Endothelial cell of umbilical vein (primary cell): ENCODE measurements around the gene CHSY1. TPM values are rescaled to one million over a fixed set of nuclear protein-coding genes. Genes with fewer than 3 reads are reported as not detected.

Experiments used
- BruUV-seq: library from RNA; stranded (reverse); fragments of 400-500 nt; replicated peaks from 2 replicates; lab custom pipeline; 2021; lab: Mats Ljungman, UMichigan
- CTCF ChIA-PET: fragments of 300-600, 350-600 bp; sonication (Branson Sonifier 250); formaldehyde crosslinking; loops from one replicate; lab custom pipeline; 2021; ENCODE audit warnings: antibody characterized with exemption, inconsistent platforms; lab: Charles Lee
- POLR2A ChIA-PET: fragments of 300-600, 350-600 bp; sonication (Branson Sonifier 250); formaldehyde crosslinking; loops from one replicate; lab custom pipeline; 2021; ENCODE audit warnings: antibody characterized with exemption, inconsistent platforms; lab: Charles Lee
- DNase-seq: peaks from one replicate; pipeline ENCODE4 v3.0.0-alpha.2; 2011; ENCODE audit warnings: low read depth, low spot score
- FAIRE-seq: peaks from 2 replicates; lab custom pipeline; 2011; peaks lifted over from hg19 to GRCh38; lab: Jason Lieb, UNC
- H2AFZ ChIP-seq: 2 replicates; pipeline ENCODE4 v1.6.0; 2012; ENCODE audit warnings: low read depth, low read length, control low read depth, inconsistent platforms
- H3K27ac ChIP-seq: 2 replicates; pipeline ENCODE4 v1.5.1; 2011; ENCODE audit warnings: low read depth, mild to moderate bottlenecking, control low read depth, low read length, moderate library complexity; ENCODE audit not compliant: insufficient read depth
- H3K27me3 ChIP-seq, 2 experiments: 2 replicates each; pipeline versions ENCODE4 v1.6.0 to v1.6.1; 2011; ENCODE audit warnings: low read length in 2 of 2, mixed read lengths in 1 of 2; ENCODE audit not compliant: control insufficient read depth in 2 of 2, insufficient read depth in 2 of 2
- H3K36me3 ChIP-seq, 2 experiments: 2 replicates in 1 of 2; 3 replicates in 1 of 2; pipeline ENCODE4 v1.5.1; 2011; ENCODE audit warnings: low read length in 2 of 2, mild to moderate bottlenecking in 1 of 2, moderate library complexity in 1 of 2; ENCODE audit not compliant: control insufficient read depth in 2 of 2, insufficient read depth in 2 of 2; ENCODE audit errors: extremely low read depth in 1 of 2
- H3K4me1 ChIP-seq: 3 replicates; pipeline ENCODE4 v1.5.1; 2011; ENCODE audit warnings: mild to moderate bottlenecking, low read length; ENCODE audit not compliant: control insufficient read depth, insufficient read depth; ENCODE audit errors: extremely low read depth
- H3K4me2 ChIP-seq: 2 replicates; pipeline ENCODE4 v1.6.1; 2011; ENCODE audit warnings: low read length, control low read depth, mixed read lengths; ENCODE audit not compliant: insufficient read depth
- H3K4me3 ChIP-seq, 3 experiments: fragments of 200-600 bp in 1 of 3; sonication (generic), shearing (Covaris generic) in 1 of 3; replicated peaks in 1 of 3; 2 replicates each; pipeline ENCODE4 v1.5.1; 2011 to 2016; ENCODE audit warnings: control low read depth in 3 of 3, low read length in 3 of 3, mild to moderate bottlenecking in 2 of 3, inconsistent platforms in 1 of 3, low read depth in 1 of 3, moderate library complexity in 1 of 3; ENCODE audit not compliant: insufficient read depth in 1 of 3
- H3K79me2 ChIP-seq: 2 replicates; pipeline ENCODE4 v1.6.0; 2012; ENCODE audit warnings: low read length, inconsistent platforms; ENCODE audit not compliant: control insufficient read depth, insufficient read depth
- H3K9ac ChIP-seq: replicated peaks from 2 replicates; pipeline ENCODE3; 2011; ENCODE audit warnings: low read length, control low read depth; ENCODE audit not compliant: insufficient read depth; ENCODE audit errors: extremely low read depth
- H3K9me1 ChIP-seq: replicated peaks from 3 replicates; pipeline ENCODE4 v1.6.0; 2011; ENCODE audit warnings: mild to moderate bottlenecking, low read length; ENCODE audit not compliant: control insufficient read depth, insufficient read depth; ENCODE audit errors: extremely low read depth
- H3K9me3 ChIP-seq: replicated peaks from 2 replicates; pipeline ENCODE4 v1.5.1; 2012; ENCODE audit warnings: low read length, inconsistent platforms; ENCODE audit not compliant: control insufficient read depth, insufficient read depth
- H4K20me1 ChIP-seq: replicated peaks from 2 replicates; pipeline ENCODE3; 2011; ENCODE audit warnings: mild to moderate bottlenecking, low read length; ENCODE audit not compliant: control insufficient read depth, insufficient read depth; ENCODE audit errors: extremely low read depth
- FOS ChIP-seq: IDR thresholded peaks from 2 replicates; pipeline ENCODE4 v1.6.1; 2011; ENCODE audit warnings: mild to moderate bottlenecking, low read length, moderate library complexity, borderline replicate concordance; ENCODE audit not compliant: insufficient read depth
- GATA2 ChIP-seq: IDR thresholded peaks from 2 replicates; pipeline ENCODE4 v1.7.0; 2011; ENCODE audit warnings: low read depth, mild to moderate bottlenecking, moderate library complexity, mixed read lengths, low read length; ENCODE audit not compliant: insufficient read length, insufficient read depth
- MAX ChIP-seq: IDR thresholded peaks from 2 replicates; pipeline ENCODE4 v1.6.1; 2011; ENCODE audit not compliant: insufficient read depth, insufficient read length
- POLR2A ChIP-seq: IDR thresholded peaks from 2 replicates; pipeline ENCODE4 v1.6.1; 2012; ENCODE audit warnings: low read depth, mild to moderate bottlenecking, control low read depth, low read length
- POLR2AphosphoS5 ChIP-seq: IDR thresholded peaks from 2 replicates; pipeline ENCODE4 v1.6.1; 2012; ENCODE audit warnings: low read depth, mild to moderate bottlenecking, control low read depth, low read length, moderate library complexity; ENCODE audit not compliant: insufficient read depth
- dilution Hi-C: fragments of 300-500 bp; cut with MboI; formaldehyde crosslinking; loops from one replicate; pipeline ENCODE4 v1.15.0; 2019; ENCODE audit warnings: low sequenced_read_pairs; ENCODE audit not compliant: extremely low pct_ligation_motif_present
- intact Hi-C: fragments of 100-400 bp; cut with micrococcal nuclease; formaldehyde crosslinking; loops from one replicate; pipeline ENCODE4 v1.10.0; 2022
- polyA plus RNA-seq, 4 experiments: library from polyadenylated mRNA; depleted of rRNA in 3 of 4; stranded (reverse) in 3 of 4; unstranded in 1 of 4; fragments of >200 nt; gene quantifications; 2 replicates each; pipeline versions ENCODE4 v1.2.1 to v1.2.3, GENCODE V29; 2011 to 2012; ENCODE audit warnings: missing spikeins in 1 of 4
- total RNA-seq: library from RNA; stranded (reverse); gene quantifications from 2 replicates; pipeline ENCODE4 v1.2.3, GENCODE V29; 2021

Gene CHSY1
- total and polyA plus RNA-seq, 2 donors (not counting 3 experiments of a cell fraction or from before 2014, with no cell fraction given), result 23.7 to 50.8 TPM

GRCh38 chr15:101171954-101172353 is 79.9 kb downstream of the CHSY1 start:
- H3K36me3 ChIP-seq, result peaks cover 0 to 1% of the 10 kb centered on the region in 2 experiments
- ChIA-PET POLR2A (no interaction called here), CTCF (interaction anchor here (1.3 to 1.8 kb wide), 2 partner anchors 12 to 47 kb away, joined by 3 to 4 read pairs; no protein-coding TSS in a partner anchor)
- intact Hi-C loops (loop anchor here (10.0 kb wide), 1 partner anchor 157 kb away; no protein-coding TSS in a partner anchor), dilution Hi-C loops (no loop called here)
- no peaks in the 10 kb centered on the region for H3K9me1 ChIP-seq
- H4K20me1 ChIP-seq, result no peaks in the 10 kb centered on the region
- H3K4me2 ChIP-seq, result no peak overlapping the region
- no peak overlapping the region for H3K27ac ChIP-seq
- no peaks in the 10 kb centered on the region for H3K79me2 ChIP-seq
- H3K9ac ChIP-seq, result no peak overlapping the region
- H3K9me3 ChIP-seq, result no peaks in the 10 kb centered on the region
- no peak overlapping the region for H2AFZ ChIP-seq
- FAIRE-seq (no peak), DNase-seq (no peak)
- BruUV-seq, result no TSS peak
- H3K4me1 ChIP-seq, result peaks cover 52% of the 10 kb centered on the region
- TF ChIP-seq POLR2A, result no peak
- no peak for TF ChIP-seq MAX
- TF ChIP-seq FOS, result no peak
- TF ChIP-seq POLR2AphosphoS5, result no peak
- H3K27me3 ChIP-seq, result no peaks in the 10 kb centered on the region
- H3K4me3 ChIP-seq, result no peak overlapping the region

DNA sequence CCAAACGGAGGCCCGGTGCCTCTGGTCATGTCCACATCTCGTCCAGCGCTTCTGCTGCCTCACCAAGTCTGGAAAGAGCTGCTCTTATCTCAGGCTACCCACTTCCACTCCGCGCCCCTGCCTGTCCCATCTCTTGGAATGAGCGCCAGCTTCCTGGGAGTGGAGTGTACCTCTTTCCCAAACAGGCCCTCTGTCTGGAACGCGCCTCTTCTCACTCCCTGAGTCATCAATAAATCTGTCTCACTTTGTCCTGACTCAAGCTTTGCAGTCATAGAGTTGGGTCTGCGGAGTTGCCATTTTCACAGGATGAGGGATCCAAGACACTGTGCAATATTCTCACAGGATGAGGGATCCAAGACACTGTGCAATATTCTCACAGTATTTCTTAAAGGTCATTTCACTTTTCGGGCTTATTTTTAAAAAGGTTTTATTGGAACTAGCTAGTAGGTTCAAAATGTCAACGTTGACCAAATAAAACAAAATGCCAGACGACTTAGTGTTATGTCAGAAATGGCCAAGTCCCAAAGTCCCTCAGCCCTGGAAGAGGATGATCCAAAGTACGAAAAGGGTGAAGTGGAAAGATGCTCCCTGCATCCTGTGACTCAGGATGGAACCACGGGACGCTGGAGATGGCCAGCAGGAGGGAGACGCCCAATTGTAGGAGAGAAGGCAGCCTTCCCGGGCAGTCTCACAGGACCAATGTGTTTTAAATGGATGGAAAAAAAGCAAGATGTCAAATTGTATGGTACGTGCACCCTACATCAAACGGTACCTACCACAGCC is 81.1 kb downstream of the CHSY1 start:
- Histone ChIP-seq H3K9me1 (no peaks in the 10 kb centered on the region), H2AFZ (no peak overlapping the region), H3K4me3 (no peak overlapping the region), H3K4me1 (peaks cover 47% of the 10 kb centered on the region), H3K9ac (no peak overlapping the region), H4K20me1 (no peaks in the 10 kb centered on the region), H3K27me3 (no peaks in the 10 kb centered on the region), H3K79me2 (no peaks in the 10 kb centered on the region), H3K9me3 (peaks cover 2% of the 10 kb centered on the region), H3K27ac (no peak overlapping the region), H3K4me2 (no peak overlapping the region), H3K36me3 (peaks cover 0 to 1% of the 10 kb centered on the region in 2 experiments)
- BruUV-seq, result no TSS peak
- POLR2A ChIA-PET, result no interaction called here
- DNase-seq, result no peak
- TF ChIP-seq POLR2A (no peak), POLR2AphosphoS5 (no peak), GATA2 (no peak), FOS (no peak)
- dilution Hi-C loops (no loop called here), intact Hi-C loops (loop anchor here (10.0 kb wide), 1 partner anchor 156 kb away; no protein-coding TSS in a partner anchor)
- CTCF ChIA-PET, result interaction anchor here (1.8 kb wide), 1 partner anchor 13 kb away, joined by 4 read pairs; no protein-coding TSS in a partner anchor
- peak; percentile 24 for FAIRE-seq
